ENCODE data around the gene ZNF337. TPM values are rescaled to one million over a fixed set of nuclear protein-coding genes. Genes with fewer than 3 reads are reported as not detected.

The ZNF337 gene
- total and polyA plus RNA-seq, 2 donors (not counting 3 experiments of a cell fraction or from before 2014, with no cell fraction given): 8.5 to 16.7 TPM

DNA sequence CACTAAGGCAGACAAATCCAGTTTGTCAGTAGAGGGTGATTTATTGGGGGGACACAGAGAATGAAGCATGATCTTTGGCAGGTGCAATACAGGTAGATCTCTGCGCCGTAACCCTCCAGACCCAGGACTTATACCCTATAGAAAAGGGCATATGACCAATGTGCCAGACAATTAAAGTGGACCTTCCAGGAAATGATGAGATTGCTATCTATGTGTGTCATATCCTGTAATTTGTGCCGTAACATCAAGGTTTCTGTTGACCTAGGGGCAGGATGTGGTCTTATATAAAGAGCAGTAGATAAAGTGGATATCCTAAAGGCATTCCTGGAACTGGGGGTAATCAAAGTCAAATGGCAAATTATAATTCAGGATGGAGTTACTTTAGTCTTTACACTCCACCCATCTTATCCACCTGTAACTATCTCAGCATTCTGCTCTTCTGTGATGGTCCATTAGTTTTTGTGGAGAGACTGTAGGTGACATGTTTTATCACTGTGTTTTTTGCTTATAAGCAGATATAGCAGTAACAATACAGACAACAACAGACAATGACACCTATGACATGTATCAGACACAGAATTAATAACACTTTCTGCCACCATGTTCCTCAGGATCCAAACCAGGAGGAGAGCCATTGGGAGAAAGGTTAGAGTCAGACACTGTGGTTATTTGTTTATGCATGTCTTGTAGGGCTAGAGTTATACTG lies 43.1 kb upstream of the ZNF337 start:
- CTCF ChIA-PET: no interaction called here

More for the DNA sequence above, 43.1 kb upstream of the ZNF337 start:
- intact Hi-C loops (cut with micrococcal nuclease): no loop called here
- H4K20me1 ChIP-seq (replicated peaks; ENCODE audit: control insufficient read depth, extremely low read depth, insufficient read depth, low read length): no peaks in the 10 kb centered on the region
- H3K36me3 ChIP-seq (ENCODE audit: control insufficient read depth in 2 of 2, extremely low read depth in 1 of 2, insufficient read depth in 2 of 2, low read length in 2 of 2): no peaks in the 10 kb centered on the region
- no TSS peak for BruUV-seq (replicated peaks)
- peaks cover 7% of the 10 kb centered on the region for H3K4me1 ChIP-seq (ENCODE audit: control insufficient read depth, extremely low read depth, insufficient read depth, low read length)
- TF ChIP-seq POLR2A (IDR thresholded peaks at IDR 0.05; ENCODE audit: low read depth, low read length) (no peak), JUN (IDR thresholded peaks at IDR 0.05; ENCODE audit: borderline replicate concordance, insufficient read depth, insufficient read length, low read depth) (peak; percentile 58), GATA2 (IDR thresholded peaks at IDR 0.05; ENCODE audit: insufficient read depth, insufficient read length, low read depth, low read length) (peak; percentile 98), FOS (IDR thresholded peaks at IDR 0.05; ENCODE audit: borderline replicate concordance, insufficient read depth, low read length) (peak; percentile 67), POLR2AphosphoS5 (IDR thresholded peaks at IDR 0.05; ENCODE audit: insufficient read depth, low read depth, low read length) (peak; percentile 67), MYC (IDR thresholded peaks at IDR 0.05; ENCODE audit: low read depth, low read length) (no peak), CTCF (IDR thresholded peaks at IDR 0.05; ENCODE audit: extremely low read depth in 1 of 2, insufficient read depth in 1 of 2, low read depth in 1 of 2, low read length in 2 of 2) (no peak), EZH2 (IDR thresholded peaks at IDR 0.05; ENCODE audit: borderline replicate concordance, low read depth, low read length, severe bottlenecking) (no peak)
- TF ChIP-seq, protein P1, sequence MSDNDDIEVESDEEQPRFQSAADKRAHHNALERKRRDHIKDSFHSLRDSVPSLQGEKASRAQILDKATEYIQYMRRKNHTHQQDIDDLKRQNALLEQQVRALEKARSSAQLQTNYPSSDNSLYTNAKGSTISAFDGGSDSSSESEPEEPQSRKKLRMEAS (IDR thresholded peaks at IDR 0.05; ENCODE audit: insufficient read depth, insufficient read length): no peak
- H3K27ac ChIP-seq (ENCODE audit: insufficient read depth, low read depth, low read length): no peak overlapping the region
- no peaks in the 10 kb centered on the region for H3K9me1 ChIP-seq (replicated peaks; ENCODE audit: control insufficient read depth, extremely low read depth, insufficient read depth, low read length)
- no peak overlapping the region for H3K4me3 ChIP-seq (replicated peaks in 1 of 3; ENCODE audit: insufficient read depth in 1 of 3, low read depth in 1 of 3, low read length in 3 of 3)
- DNase-seq (ENCODE audit: low read depth, low spot score) (peak; percentile 32), FAIRE-seq (peak; percentile 75)
- no peaks in the 10 kb centered on the region for H3K9me3 ChIP-seq (replicated peaks; ENCODE audit: control insufficient read depth, insufficient read depth, low read length)
- dilution Hi-C loops (cut with MboI; ENCODE audit: extremely low pct_ligation_motif_present, low sequenced_read_pairs): no loop called here
- peak overlapping the region; percentile 46 for H3K4me2 ChIP-seq (ENCODE audit: insufficient read depth, low read length)
- no peaks in the 10 kb centered on the region for H3K79me2 ChIP-seq (ENCODE audit: control insufficient read depth, insufficient read depth, low read length)
- no peaks in the 10 kb centered on the region for H3K27me3 ChIP-seq (ENCODE audit: control insufficient read depth in 2 of 2, insufficient read depth in 2 of 2, low read length in 2 of 2)
- no peak overlapping the region for H2AFZ ChIP-seq (ENCODE audit: low read depth, low read length)
- no peak overlapping the region for H3K9ac ChIP-seq (replicated peaks; ENCODE audit: extremely low read depth, insufficient read depth, low read length)
- POLR2A ChIA-PET: no interaction called here

Measured in endothelial cell of umbilical vein (primary cell).